HL-60/S4 treated with phorbol 12-myristate 13-acetate at 8.2 ng/mL for 4 days and 3 days (cell line): ENCODE measurements around the gene SENP8.
"Not testable (repeated sequence)": the region's sequence is repeated elsewhere in the genome, so short reads cannot be mapped to it uniquely, and the experiment has no call there.

Experiments used
- in situ Hi-C: fragments of 300-500 bp; cut with MboI; formaldehyde crosslinking; loops from 2 replicates; pipeline ENCODE4 v1.15.0; 2022; ENCODE audit warnings: low sequenced_read_pairs

The SENP8 gene

DNA sequence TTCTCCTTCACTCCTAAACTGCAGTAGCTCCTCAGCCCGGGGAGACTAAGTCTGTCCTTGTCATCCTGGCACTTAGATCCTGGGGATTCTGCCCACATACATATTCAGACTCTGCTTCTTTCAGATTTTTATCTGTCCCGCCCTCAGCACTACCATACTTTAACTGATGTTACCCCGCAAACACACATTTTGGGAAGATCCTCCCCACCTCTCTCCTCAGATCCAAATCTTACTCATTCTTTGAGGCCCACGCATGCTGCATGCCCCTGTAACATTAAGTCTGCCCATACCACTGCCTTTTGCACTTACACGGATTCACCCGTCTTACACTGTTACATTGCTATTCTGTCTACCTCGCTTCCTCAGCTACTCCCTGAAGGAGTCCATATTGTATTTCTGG is 36.1 kb downstream of the SENP8 start:
- in situ Hi-C loops = loop anchor here (10.0 kb wide), 1 partner anchor 410 kb away; no protein-coding TSS in a partner anchor

DNA sequence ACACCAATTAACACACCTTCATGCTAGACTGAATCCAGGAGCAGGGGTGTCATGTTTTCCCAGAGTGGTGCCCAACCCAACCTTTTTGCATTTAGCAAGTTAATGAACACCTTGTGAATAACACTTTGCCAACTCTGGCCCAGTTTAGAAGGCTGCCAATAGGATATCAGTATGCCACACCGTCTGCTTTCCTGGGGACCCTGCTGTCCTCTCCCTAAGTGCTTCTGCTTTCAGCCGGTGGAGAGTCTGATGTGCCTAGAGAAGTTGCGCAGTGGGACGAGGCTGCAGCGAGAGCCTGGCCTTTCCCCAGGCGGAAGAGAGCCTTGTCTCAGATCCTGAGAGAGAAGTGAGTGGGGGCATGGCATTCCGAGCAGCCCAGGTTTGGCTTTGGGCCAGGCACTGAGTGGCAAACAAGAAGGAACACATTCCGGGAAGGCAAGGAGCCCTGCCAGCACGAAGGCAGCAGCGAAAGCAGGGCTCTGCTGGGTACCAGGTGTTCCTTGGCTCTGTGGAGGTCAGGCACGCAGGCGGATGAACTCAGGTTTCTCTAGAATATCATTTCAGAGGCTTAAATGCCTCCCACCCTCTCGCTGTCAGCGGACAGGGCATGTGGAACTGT is 36.9 kb downstream of the SENP8 start:
- in situ Hi-C loops = loop anchor here (10.0 kb wide), 1 partner anchor 410 kb away; no protein-coding TSS in a partner anchor

DNA sequence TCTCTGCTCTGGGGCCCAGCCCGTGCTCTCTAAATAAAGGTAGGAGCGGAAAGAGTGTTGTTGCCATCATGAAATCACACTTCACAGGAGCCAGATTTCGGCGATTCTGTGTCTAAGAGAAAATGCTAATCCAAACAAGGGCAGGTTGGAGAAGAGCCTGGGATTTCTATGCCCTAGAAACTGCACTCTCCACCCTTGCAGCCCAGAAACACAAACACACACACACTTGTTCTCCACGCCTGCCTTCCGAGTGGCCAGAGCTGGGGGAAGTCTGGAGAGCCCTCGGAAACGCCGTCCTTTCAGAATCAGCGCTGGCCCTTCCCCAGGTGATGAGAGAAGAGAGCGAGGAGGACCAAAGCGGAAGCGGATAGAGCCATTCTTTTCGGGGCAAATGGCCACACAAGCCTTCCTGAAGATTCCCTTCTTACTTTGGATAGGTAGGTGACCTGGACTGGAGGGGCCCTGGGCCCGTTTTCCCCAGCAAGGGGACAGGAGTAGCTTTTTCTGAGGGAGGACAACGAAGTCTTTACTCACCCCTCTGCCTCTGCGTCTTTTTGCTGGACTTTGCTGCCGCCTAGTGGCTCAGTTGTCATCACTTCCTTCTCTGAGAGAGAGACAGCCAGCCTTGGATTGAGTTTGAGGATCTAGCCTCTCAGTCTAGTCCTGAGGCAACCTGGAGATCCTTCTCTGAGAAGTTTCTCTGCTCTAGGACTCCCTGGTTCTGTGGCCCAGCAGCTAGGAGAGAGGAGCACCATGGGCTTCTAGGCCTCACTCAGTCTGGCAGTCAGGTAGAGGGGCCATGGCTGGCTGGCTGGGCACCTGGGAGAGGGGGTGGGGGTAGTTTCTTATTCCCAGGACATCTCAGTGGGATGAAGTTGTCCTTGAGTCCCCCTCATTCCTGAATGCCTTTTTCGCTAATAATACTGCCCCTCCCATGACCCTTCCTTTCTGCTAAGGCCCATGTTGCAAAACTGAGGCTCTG is 37.7 kb downstream of the SENP8 start:
- in situ Hi-C loops = loop anchor here (10.0 kb wide), 1 partner anchor 411 kb away; no protein-coding TSS in a partner anchor

DNA sequence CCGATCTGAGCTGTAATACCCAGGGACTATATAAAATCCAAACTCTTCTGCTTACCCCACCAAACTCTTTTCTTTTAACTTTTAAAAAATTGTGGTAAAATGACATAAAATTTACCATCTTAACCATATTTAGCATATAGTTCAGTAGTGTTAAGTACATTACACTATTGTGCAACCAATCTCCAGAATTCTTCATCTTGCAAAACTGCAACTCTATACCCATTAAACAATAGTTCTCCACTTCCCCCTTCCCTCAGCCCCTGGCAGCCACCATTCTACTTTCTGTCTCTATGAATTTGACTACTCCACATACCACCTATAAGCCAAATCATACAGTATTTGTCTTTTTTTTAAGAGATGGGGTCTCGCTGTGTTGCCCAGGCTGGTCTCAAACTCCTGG is 38.7 kb downstream of the SENP8 start:
- in situ Hi-C loops = loop anchor here (10.0 kb wide), 1 partner anchor 412 kb away; no protein-coding TSS in a partner anchor

DNA sequence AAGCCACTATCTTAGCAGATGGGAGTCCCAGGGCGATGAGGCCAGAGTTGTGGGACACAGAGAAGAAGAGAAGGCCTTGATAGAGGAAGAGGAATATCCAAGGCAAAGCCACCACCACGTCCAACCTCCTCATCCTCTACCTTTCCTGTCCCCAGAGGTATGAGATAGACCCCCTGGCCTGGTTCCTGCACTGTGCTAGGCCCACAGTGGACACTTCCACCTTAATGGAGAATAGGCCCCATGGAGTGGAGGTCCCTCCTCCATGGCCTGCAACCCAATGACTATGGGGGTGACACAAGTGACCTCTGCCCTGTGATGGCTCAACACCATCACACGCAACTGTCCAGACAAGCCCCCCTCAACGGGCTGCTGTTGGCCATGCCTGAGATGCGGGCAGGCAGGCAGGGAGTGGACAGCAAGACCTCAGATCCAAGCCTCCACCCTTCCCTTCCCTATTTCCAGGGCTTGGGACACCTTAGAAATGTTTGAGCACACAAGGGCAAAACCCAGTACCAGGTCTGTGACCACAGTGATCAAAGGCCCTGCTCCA is 42.6 kb downstream of the SENP8 start:
- in situ Hi-C loops = no loop called here

DNA sequence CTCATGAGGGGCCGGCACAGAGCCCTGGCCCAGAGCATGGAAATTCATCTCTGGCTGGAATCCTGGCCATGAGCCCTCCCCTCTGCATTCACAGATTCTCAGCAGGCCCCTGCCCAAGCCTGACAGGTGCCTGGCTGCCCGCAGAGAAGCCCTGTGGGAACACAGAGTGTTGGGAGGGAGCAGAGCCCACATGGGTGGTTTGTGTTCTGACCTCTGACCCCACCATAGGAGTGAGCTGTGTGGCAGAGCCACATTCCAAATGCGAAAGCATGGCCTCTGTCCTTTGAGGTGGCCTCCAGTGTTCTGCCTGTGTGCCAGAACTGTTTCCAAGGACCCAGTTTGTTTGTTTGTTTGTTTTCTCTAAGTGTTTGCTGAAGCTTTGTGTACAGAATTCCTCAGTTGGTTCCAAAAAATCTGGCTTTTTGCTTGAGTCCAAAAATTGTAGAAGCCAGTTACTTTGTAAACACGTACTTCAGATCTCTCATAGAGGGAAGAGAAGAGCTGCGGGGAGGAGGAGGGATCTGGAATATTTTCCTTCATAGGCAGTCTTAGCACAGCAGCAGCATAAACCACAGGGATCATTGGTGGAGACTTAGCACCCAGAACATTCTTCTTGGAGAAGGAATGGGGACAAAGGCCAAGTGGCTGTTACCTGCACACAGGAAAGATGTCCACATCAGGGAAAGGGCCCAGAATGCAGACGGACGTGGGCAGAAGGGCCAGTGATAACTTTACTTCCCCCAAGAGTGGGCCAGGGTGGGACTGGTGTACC is 43.3 kb downstream of the SENP8 start:
- in situ Hi-C loops = no loop called here

DNA sequence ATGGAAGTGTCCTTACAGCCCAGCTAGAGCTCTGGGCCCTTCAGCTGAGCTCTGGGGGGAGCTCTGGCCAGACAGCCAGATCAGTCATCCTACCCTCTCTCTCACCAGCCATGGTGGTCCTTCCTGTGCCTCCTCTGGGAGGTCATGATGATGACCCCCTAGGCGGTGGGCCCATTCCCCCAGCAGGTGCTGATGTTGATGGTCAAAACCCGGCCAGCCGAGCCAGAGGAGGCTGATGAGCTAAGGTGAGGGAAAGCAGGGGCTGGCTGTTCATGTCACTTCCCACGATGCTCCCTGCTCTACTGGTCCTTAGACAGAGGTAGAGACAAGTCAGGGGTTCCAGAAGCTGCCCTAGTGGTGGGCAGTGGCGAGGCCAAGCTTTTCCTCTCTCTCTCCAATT is 44.4 kb downstream of the SENP8 start:
- in situ Hi-C loops = no loop called here

DNA sequence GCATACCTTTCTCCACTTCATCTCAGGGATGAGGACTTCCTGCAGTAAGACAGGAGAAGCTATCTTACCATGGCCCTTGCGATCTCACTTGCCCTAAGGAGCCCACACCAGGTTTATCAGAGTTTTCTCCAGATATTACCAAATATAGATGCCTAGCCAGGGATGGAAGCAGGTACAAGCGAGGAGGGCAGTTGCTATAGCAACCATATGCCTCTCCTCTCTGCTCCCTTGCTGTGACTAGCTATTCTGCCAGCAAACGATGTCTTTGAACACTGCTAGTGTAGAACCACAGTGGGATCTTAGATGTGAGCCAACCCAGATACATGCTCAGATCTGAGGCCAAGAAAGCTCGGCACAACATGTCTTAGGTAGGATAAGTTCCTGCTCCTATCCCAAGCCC is 45.5 kb downstream of the SENP8 start:
- in situ Hi-C loops = no loop called here

DNA sequence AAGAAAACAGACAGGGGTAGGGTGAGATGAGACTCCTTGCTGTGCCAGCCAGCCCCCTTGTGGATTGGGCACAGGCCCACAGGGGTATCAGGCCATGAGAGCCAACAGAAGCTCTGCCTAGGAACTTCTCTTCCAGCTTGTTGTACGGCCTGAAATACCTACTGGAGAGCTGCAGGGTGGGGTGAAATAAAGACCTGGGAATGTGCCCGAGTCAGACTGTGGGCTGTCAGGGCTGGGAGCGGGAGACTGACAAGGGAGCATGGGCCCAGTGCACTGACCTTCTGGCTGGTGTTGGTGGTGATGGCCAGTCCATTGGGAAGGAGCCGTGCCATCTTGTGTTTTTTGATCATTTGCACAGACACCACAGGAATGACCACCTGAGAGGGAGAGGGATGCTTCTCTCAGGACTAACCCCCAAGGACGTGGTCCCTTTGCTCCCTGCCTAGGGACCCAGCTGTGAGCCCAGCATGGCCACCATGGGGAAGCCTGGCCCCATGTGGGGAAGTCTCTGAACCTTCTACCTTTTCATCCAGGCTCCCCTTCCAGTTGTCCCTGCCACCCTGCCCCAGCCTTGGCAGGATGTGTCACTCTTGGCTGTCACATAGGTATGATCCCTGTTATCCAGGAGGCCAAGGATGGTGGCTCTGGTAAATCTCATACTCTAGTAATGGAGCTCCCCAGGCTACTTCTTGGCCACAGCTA is 48.7 kb downstream of the SENP8 start:
- in situ Hi-C loops = no loop called here

DNA sequence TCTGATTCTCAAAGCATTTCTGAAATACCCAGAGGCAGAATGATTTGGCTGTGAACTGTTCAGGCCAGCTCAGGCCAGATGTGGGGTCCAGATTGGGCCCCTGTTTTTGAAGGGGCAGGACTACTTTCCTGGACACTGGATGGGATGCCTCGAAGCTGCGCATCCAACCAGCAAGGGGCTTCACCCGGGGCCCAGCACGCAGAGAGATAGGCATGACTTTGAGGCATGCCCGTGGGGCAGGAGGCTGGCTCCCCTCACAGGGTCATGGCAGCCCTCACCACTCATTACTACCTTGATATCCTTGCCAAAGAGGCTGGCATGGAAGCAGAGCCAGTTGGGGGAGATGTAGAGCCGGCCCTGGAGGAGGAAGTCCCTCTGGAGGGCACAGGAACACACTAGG is 49.2 kb downstream of the SENP8 start:
- in situ Hi-C loops = no loop called here

DNA sequence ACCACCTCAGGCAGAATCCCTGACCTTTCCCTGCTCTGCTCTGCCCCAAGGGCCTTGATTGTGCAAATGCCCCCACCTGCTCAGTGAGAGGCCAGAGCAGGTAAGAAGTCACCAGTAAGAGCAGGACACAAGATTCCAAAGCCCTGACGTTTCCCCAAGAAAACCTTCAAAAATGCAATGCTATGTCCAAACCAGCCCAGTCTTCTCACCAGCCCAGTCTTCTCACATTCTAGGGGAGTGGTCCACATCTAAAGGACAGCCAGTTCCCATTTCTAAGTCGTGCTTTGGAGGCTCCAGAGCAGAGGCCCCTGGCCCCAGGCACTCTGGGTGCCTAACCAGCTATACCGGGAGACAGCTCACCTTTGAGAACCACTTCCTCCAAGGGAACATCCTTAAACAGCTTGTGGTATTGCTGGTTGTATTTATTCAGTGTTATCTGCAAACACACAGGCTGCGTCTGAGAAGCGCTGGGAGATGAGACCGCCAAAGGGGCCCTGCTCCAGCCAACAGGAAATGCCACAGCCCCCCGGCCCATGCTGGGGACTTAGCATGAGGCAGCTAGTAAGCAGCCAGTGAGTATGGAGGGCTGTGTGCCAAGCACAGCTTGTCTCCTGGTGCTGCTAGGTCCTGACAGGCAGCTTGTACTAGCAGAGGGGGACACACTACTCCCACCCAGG is 50.1 kb downstream of the SENP8 start:
- in situ Hi-C loops = no loop called here

DNA sequence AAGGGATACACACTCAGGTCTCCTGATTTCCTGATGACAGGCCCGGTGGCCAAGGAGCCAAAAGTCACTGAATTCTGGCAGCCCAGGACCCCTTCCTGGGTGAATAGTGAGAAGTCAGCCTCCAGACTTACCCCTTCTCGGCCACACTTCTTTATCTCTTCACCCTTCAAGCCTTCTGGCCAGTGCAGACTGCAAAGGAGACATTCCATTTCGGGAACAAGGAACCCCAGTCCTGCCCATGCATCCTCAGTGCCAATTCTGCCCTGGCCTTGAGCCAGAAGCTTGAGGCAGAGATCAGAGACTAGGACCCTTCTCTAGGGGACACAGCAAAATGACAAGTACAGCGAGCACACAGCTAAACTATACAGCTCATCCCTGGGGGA is 50.6 kb downstream of the SENP8 start:
- in situ Hi-C loops = no loop called here

DNA sequence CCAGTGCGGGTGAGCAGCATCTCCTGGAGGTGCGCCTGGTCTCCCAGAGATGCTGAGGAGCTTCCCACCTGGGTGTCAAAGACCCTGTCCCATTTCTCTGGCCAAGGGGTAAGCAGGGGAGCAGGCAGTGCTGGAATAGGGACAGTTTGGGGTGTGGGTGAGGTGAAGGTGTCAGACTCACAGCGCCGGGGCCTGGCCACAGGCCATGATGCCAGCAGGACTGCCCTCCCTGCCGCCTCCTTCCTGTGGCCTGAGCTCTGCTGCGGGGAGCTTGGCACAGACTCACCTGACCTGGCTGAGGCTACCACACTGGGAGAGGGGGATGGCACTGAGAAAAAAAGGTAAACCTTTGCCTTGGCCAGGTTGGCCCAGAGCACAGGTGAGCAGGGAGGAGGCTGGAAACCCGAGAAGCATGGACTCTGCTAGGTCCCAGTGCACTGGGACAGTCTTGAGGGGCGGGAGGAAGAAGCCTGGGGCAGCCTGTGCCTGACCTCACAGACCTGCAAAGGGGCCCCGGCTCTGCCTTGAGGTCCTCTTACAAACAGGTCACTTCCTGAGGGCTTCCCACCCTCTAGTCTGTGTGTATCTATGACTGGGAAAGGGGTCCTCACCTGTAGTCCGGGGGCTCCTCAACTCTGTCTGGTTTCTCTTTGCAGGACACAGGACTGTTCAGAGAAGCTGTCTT is 51.2 kb downstream of the SENP8 start:
- in situ Hi-C loops = no loop called here

DNA sequence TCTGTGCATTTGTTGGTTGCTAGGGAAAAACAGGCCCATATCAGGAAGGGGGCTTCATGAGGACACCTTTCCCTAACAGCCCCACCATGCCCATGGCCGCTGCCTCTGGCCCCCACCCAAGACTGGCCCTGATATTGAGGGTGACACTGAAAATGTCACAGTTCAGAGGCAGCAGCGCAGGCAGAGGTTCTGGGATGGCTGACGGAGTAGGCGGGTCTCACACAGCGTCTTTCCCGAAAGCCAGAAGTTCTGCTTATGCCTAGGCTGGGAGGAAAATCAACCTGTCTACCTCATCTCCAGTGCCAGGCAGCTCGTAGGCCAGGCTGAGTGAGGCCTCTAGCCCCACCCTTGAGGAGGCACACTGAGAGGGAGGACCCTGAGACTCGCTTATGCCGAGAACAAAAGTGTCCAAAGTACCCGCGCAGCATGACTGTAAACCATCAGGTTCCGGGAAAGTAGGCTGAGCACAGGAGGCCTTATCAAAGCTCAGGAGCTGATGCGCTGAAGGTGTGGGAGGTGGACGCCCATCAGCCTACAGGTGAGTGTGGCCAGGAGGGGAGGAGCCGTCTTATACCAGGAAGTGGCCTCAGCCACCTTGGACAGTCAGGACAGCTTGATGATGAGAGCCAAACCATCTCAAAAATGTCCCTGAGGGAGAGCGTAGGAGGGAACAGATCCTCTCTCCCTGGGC is 51.9 kb downstream of the SENP8 start:
- in situ Hi-C loops = no loop called here

DNA sequence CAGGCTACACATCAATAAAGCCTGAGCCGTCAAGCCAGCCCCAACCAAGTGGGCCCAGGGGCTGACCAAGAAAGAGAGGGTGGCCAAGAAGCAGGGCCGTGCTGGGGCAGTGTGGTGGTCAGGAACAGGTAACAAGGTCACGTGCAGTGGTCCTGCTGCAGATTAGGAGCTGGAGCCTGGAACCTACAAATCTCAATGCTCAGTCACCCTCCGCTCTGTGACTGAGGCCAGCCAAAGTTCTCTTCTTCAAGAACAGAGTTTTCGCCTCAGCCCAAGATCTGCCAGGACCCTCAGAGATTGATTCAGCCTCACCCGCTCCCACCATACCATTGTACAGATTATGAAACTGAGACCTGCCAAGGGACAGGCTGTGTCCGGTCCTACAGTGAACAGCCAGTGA is 52.5 kb downstream of the SENP8 start:
- in situ Hi-C loops = no loop called here

DNA sequence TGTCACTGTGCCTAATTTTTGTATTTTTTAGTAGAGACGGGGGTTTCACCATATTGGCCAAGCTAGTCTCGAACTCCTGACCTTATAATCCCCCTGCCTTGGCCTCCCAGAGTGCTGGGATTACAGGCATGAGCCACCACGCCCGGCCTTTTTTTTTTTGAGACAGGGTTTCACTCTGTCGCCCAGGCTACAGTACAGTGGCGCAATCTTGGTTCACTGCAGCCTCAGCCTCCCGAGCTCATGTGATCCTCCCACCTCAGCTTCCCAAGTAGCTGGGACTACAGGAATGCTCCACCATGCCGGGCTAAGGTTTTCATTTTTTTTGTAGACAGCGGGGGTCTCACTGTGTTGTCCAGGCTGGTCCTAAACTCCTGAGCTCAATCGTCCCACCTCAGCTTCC is 53.8 kb downstream of the SENP8 start:
- in situ Hi-C loops = not testable (repeated sequence)

DNA sequence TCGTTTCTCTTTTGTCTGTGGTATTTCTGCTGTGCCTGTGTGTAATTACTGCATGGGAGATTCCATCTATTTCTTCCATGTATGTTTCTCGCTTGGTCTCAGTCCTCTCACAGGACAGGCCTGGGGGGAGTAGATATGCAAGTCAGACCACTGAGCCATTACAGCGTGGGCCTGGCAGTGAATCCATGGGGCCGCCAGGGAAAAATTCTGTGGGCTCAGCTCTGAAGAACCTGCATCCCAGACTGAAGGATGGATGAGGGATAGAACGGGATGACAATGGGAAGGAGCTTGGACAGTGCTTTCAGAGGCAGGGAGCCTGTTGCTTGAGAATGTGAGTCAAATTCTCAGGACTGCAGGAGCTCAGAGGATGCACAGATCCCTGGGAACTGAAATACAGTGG is 54.6 kb downstream of the SENP8 start:
- in situ Hi-C loops = no loop called here

DNA sequence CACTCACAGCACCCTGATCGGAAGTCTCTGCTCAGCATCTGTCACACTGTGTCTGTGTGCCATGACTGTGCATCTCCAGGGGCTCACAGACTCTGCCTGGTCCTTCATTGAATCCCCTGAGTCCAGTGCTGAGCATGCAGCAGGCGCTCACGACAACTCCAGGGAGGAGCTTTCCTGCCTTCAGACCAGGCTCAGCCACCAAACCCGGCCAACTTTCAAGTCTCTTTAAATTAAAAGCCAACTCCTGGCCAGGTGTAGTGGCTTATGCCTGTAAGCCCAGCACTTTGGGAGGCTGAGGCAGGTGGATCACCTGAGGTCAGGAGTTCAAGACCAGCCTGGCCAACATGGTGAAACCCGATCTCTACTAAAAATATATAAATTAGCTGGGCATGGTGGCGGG is 55.2 kb downstream of the SENP8 start:
- in situ Hi-C loops = no loop called here
